ENCODE data around the gene SPOCK1. TPM values are rescaled to one million over a fixed set of nuclear protein-coding genes. Genes with fewer than 3 reads are reported as not detected.

The SPOCK1 gene
- polyA plus RNA-seq, 2 of the 4 experiments (the other 2 are of a cell fraction), result 28.9 to 40.8 TPM

DNA sequence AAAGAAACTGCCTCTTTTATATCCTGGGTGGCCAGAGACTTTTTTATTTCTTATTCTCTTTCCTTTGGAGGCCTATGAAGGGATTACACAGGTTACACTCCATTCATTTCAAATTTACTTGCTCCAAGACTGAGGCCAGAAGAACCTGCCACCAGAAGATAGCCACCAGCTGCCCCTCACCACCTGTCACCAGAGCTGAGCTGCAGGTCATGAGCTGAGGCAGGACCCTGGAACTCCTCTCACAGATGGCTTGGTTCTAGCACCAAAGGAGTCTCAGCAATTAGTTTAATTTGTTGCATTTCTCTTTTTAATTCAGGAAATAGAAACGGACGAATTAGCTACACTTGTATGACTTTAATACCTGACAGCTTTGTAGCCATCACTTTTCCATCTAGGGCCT lies 313.9 kb downstream of the SPOCK1 start:
- FAIRE-seq (no peak), DNase-seq (ENCODE audit: low read depth in 1 of 2, low spot score in 1 of 2) (no peak), ATAC-seq (no peak)
- TF ChIP-seq REST (IDR thresholded peaks at IDR 0.05) (no peak), FOXS1 (CRISPR knock-in tag; IDR thresholded peaks at IDR 0.05) (no peak), FOSB (CRISPR knock-in tag; IDR thresholded peaks at IDR 0.05) (no peak), FOSL2 (IDR thresholded peaks at IDR 0.05) (no peak), FOSL2 (CRISPR knock-in tag; IDR thresholded peaks at IDR 0.05) (no peak), CEBPB (IDR thresholded peaks at IDR 0.05) (no peak), KDM1A (IDR thresholded peaks at IDR 0.05; ENCODE audit: low read depth) (no peak), PBX3 (IDR thresholded peaks at IDR 0.05) (no peak), HOXB13 (CRISPR knock-in tag; IDR thresholded peaks at IDR 0.05; ENCODE audit: low read depth) (no peak), PHF8 (IDR thresholded peaks at IDR 0.05; ENCODE audit: borderline replicate concordance, low read depth) (no peak), RFX5 (IDR thresholded peaks at IDR 0.05) (no peak), EP300 (IDR thresholded peaks at IDR 0.05) (no peak), CBX2 (IDR thresholded peaks at IDR 0.05; ENCODE audit: borderline replicate concordance, low read depth) (no peak), JUNB (IDR thresholded peaks at IDR 0.05) (no peak), NFE2L2 (conservative IDR thresholded peaks at IDR 0.05; ENCODE audit: low read length) (no peak)
- TF ChIP-seq, protein P1, sequence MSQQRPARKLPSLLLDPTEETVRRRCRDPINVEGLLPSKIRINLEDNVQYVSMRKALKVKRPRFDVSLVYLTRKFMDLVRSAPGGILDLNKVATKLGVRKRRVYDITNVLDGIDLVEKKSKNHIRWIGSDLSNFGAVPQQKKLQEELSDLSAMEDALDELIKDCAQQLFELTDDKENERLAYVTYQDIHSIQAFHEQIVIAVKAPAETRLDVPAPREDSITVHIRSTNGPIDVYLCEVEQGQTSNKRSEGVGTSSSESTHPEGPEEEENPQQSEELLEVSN (IDR thresholded peaks at IDR 0.05; ENCODE audit: borderline replicate concordance, low read depth), result no peak
- TF ChIP-seq, protein P2, sequence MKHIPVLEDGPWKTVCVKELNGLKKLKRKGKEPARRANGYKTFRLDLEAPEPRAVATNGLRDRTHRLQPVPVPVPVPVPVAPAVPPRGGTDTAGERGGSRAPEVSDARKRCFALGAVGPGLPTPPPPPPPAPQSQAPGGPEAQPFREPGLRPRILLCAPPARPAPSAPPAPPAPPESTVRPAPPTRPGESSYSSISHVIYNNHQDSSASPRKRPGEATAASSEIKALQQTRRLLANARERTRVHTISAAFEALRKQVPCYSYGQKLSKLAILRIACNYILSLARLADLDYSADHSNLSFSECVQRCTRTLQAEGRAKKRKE (CRISPR knock-in tag; IDR thresholded peaks at IDR 0.05; ENCODE audit: low read depth), result no peak
- Histone ChIP-seq H3K27ac (no peak overlapping the region), H3K4me2 (no peak overlapping the region), H3K9me3 (no peaks in the 10 kb centered on the region), H3K4me3 (no peak overlapping the region), H3K4me1 (peaks cover 8% of the 10 kb centered on the region)
- WGBS (ENCODE audit: missing lambda C conversion rate), result 90% methylated on average over 2 of the region's 2 CpGs
- CTCF ChIA-PET, result interaction anchor here (1.4 kb wide), 1 partner anchor 11 kb away, joined by 3 read pairs; no protein-coding TSS in a partner anchor
- POLR2A ChIA-PET, result no interaction called here

DNA sequence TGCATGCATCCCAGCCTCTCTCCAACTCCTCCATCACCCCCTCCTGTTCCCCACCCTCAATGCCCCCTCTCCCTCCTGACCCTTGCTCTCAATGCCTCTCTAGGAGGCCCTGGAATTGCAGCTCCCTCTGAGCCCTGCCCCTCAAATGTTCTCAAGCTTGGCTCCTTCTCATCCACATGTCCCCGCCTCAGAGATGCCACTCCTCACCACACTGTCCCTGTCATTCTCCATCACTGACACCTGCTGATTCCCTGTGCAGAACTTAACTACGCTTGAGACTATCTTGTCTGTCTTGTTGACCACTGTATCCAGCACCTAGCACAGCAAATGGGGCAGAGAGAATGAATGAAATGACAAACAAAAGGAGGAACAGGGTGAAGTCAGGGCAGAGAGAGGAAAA lies 314.4 kb downstream of the SPOCK1 start:
- Histone ChIP-seq H3K4me2 (no peak overlapping the region), H3K9me3 (no peaks in the 10 kb centered on the region), H3K4me1 (peaks cover 4% of the 10 kb centered on the region; the same call in 1 of the 3 replicates), H3K4me3 (no peak overlapping the region), H3K27ac (no peak overlapping the region)
- ChIA-PET POLR2A (no interaction called here), CTCF (interaction anchor here (1.4 kb wide), 1 partner anchor 12 kb away, joined by 3 read pairs; no protein-coding TSS in a partner anchor)
- 53% methylated on average over 2 of the region's 2 CpGs for WGBS (ENCODE audit: missing lambda C conversion rate)
- DNase-seq (ENCODE audit: low read depth in 1 of 2, low spot score in 1 of 2), result no peak
- TF ChIP-seq ZFP36 (IDR thresholded peaks at IDR 0.05; ENCODE audit: borderline replicate concordance, partially characterized antibody) (no peak), HOXB13 (CRISPR knock-in tag; IDR thresholded peaks at IDR 0.05; ENCODE audit: low read depth) (no peak), RCOR1 (IDR thresholded peaks at IDR 0.05; ENCODE audit: low read depth, low read length) (no peak), ESRRA (IDR thresholded peaks at IDR 0.05; ENCODE audit: borderline replicate concordance, low read length) (no peak), MAZ (IDR thresholded peaks at IDR 0.05; ENCODE audit: borderline replicate concordance, low read depth, low read length) (no peak), USF2 (IDR thresholded peaks at IDR 0.05) (no peak), CTCF (IDR thresholded peaks at IDR 0.05) (no peak), FOSB (CRISPR knock-in tag; IDR thresholded peaks at IDR 0.05) (no peak), NFE2L2 (conservative IDR thresholded peaks at IDR 0.05; ENCODE audit: low read length) (no peak), BHLHE40 (IDR thresholded peaks at IDR 0.05; ENCODE audit: low read depth, low read length) (no peak), KDM5A (IDR thresholded peaks at IDR 0.05) (no peak), MAFK (IDR thresholded peaks at IDR 0.05; ENCODE audit: partially characterized antibody) (no peak), JUNB (IDR thresholded peaks at IDR 0.05) (no peak)
- TF ChIP-seq, protein P3, sequence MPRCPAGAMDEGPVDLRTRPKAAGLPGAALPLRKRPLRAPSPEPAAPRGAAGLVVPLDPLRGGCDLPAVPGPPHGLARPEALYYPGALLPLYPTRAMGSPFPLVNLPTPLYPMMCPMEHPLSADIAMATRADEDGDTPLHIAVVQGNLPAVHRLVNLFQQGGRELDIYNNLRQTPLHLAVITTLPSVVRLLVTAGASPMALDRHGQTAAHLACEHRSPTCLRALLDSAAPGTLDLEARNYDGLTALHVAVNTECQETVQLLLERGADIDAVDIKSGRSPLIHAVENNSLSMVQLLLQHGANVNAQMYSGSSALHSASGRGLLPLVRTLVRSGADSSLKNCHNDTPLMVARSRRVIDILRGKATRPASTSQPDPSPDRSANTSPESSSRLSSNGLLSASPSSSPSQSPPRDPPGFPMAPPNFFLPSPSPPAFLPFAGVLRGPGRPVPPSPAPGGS (IDR thresholded peaks at IDR 0.05), result no peak
- FAIRE-seq, result no peak
- ATAC-seq, result no peak
